ENCODE measurements around the gene CDH4. TPM values are rescaled to one million over a fixed set of nuclear protein-coding genes. Genes with fewer than 3 reads are reported as not detected.

The CDH4 gene
- total and polyA plus RNA-seq, 9 donors: 0.12 to 4.4 (median 0.36) TPM

DNA sequence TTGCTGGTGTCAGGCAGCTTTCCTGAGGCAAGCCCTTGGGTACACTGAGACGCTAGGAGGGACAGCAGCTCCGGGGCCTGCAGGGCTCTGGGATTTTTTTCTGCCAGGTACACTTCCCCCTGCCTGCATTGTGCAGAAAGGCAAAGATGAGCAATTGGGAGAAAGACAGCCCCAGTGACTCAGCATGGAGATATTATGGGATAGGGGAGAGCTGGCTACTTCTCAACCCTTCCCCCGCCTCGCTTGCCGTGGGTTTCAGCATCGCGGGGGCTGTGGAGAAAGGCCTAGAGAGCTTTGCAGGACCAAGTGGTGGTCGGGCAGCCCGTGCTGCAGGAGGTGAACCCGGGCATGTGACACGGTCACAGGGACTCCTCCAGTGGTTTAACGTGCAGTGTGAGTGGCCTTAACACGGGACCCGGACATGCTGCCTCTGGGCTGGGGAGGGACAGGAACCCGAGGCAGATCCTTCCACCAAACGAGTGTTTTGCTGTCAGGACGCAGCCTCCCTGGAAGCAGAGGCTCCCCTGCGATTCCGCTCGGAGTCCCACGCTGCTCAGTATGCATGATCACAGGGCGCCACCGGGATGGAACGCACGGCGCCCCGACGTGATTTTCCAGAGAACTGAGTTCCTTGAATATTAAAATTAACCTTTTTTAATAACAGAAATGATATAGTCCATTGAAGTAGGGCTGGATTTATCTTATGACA is 139.9 kb downstream of the CDH4 start:
- no peaks in the 10 kb centered on the region for H3K9me3 ChIP-seq
- TF ChIP-seq EP300 (IDR thresholded peaks at IDR 0.05) (no peak), POLR2A (IDR thresholded peaks at IDR 0.05) (no peak)
- TF ChIP-seq, protein P1, sequence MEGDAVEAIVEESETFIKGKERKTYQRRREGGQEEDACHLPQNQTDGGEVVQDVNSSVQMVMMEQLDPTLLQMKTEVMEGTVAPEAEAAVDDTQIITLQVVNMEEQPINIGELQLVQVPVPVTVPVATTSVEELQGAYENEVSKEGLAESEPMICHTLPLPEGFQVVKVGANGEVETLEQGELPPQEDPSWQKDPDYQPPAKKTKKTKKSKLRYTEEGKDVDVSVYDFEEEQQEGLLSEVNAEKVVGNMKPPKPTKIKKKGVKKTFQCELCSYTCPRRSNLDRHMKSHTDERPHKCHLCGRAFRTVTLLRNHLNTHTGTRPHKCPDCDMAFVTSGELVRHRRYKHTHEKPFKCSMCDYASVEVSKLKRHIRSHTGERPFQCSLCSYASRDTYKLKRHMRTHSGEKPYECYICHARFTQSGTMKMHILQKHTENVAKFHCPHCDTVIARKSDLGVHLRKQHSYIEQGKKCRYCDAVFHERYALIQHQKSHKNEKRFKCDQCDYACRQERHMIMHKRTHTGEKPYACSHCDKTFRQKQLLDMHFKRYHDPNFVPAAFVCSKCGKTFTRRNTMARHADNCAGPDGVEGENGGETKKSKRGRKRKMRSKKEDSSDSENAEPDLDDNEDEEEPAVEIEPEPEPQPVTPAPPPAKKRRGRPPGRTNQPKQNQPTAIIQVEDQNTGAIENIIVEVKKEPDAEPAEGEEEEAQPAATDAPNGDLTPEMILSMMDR (IDR thresholded peaks at IDR 0.05): no peak
- H3K27me3 ChIP-seq: no peaks in the 10 kb centered on the region
- no peak overlapping the region for H3K4me3 ChIP-seq
- no peak overlapping the region for H3K27ac ChIP-seq
- intact Hi-C loops (cut with DNase I): no loop called here
- no peak for DNase-seq
- H3K4me1 ChIP-seq (ENCODE audit: insufficient read depth): no peaks in the 10 kb centered on the region
- WGBS, 3 donors: 58 to 65% (median 63%) methylated on average over 27 to 28 of the region's 28 CpGs
- no peaks in the 10 kb centered on the region for H3K36me3 ChIP-seq

DNA sequence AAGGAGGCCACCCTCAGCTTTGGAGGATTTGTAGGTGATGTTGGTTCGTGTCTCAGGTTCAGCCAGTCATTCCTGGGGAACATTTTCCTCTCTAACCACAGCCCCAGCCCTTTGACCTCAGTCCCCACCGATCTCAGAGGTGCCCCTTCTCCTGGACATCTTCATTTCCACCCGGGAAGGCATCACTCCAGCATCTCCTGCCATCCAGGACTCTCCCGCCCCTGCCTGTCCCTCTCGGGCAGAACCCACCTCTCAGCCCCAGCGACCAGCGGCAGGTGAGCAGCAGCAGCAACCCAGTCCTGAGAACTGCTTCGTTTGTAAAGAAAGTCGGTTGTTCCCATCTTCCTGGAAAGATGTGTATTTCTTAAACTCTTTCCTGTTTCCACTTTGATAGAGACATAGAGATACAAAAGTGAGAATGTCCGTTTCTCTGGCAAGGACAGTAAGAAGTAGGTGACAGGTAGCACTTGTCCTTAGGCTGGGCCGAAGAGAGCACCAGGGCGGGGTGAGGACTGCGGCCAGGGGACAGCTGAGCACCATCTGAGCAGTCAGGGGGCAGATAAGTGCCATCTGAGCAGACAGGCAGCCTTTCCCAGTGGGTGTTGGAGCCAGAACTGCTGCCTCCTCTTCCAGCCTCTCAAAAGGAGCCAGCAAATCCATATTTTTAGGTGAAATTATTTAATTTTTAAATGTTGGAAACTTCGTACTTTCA is 142.2 kb downstream of the CDH4 start:
- no peaks in the 10 kb centered on the region for H3K4me1 ChIP-seq (ENCODE audit: insufficient read depth)
- H3K9me3 ChIP-seq: no peaks in the 10 kb centered on the region
- TF ChIP-seq POLR2A (IDR thresholded peaks at IDR 0.05) (no peak), EP300 (IDR thresholded peaks at IDR 0.05) (no peak)
- TF ChIP-seq, protein P1 (IDR thresholded peaks at IDR 0.05): no peak
- WGBS, 3 donors: 70 to 73% (median 73%) methylated on average over 14 of the region's 14 CpGs
- intact Hi-C loops (cut with DNase I): no loop called here
- DNase-seq: no peak
- no peaks in the 10 kb centered on the region for H3K36me3 ChIP-seq
- H3K4me3 ChIP-seq: no peak overlapping the region
- H3K27me3 ChIP-seq: no peaks in the 10 kb centered on the region
- H3K27ac ChIP-seq: no peak overlapping the region

DNA sequence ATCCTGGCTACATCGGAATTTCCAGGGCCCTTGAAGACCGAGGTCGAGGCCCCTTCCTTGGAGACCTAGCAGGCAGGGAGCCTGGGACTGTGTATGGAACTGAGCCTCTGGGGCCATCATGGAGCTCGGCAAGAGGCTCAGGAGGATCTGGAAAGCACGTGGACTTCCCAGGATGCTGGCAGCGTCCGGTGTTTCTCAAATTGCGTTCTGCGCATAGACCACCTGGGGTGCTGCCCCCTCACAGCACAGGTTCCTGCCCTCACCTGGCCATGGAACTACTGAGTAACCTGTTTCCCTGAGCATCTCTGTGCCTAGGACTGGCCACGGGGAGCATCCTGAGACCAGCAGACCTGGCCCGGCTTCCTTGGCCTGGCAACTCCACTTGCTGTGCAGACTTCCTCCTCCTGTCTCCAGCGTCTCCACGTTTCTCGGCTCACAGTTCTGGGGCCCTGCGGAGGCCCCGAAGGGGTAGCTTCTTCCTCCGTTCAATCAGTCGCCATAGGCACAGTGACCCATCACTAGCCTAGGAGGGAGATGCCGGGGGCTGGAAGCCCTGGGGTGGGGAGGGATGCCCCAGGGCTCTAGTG is 144.3 kb downstream of the CDH4 start:
- H3K27ac ChIP-seq: no peak overlapping the region
- 82 to 89% (median 83%) methylated on average over 19 of the region's 19 CpGs for WGBS, 3 donors
- DNase-seq: no peak

DNA sequence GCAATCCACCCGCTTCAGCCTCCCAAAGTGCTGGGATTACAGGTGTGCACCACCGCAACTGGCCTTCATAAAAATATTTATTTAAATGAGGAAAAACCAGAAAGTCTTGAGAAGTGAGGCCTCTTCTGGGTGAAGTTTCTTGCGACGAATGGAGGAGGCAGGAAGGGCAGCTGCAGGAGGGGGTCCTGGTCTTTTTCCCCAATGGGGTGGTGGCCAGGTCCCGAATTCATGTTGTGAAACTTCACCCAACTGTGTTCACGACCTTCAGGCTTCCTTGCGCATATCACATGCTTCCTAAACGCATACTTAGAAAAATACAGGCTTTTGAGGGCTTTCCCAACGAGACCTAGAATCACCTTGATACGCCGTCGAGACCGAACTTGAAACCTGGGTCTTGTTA is 145.1 kb downstream of the CDH4 start:
- H3K4me3 ChIP-seq: no peak overlapping the region
- no peaks in the 10 kb centered on the region for H3K27me3 ChIP-seq
- H3K9me3 ChIP-seq: no peaks in the 10 kb centered on the region
- WGBS, 3 donors: 90 to 93% (median 90%) methylated on average over 13 of the region's 13 CpGs
- no peaks in the 10 kb centered on the region for H3K4me1 ChIP-seq (ENCODE audit: insufficient read depth)
- intact Hi-C loops (cut with DNase I): no loop called here
- no peak for DNase-seq
- TF ChIP-seq, protein P1 (IDR thresholded peaks at IDR 0.05): no peak
- no peak for TF ChIP-seq EP300 (IDR thresholded peaks at IDR 0.05)
- no peak for TF ChIP-seq POLR2A (IDR thresholded peaks at IDR 0.05)
- no peaks in the 10 kb centered on the region for H3K36me3 ChIP-seq
- no peak overlapping the region for H3K27ac ChIP-seq

More for the DNA sequence above, 144.3 kb downstream of the CDH4 start:
- Histone ChIP-seq H3K9me3 (no peaks in the 10 kb centered on the region), H3K36me3 (no peaks in the 10 kb centered on the region), H3K4me3 (no peak overlapping the region), H3K27me3 (no peaks in the 10 kb centered on the region), H3K4me1 (ENCODE audit: insufficient read depth) (no peaks in the 10 kb centered on the region)
- no peak for TF ChIP-seq POLR2A (IDR thresholded peaks at IDR 0.05)
- TF ChIP-seq, protein P1 (IDR thresholded peaks at IDR 0.05): no peak
- TF ChIP-seq EP300 (IDR thresholded peaks at IDR 0.05): no peak
- intact Hi-C loops (cut with DNase I): no loop called here

Data from ovary (tissue), 9 donors.